Suprapubic skin (tissue), 4 donors: ENCODE measurements around the gene KYNU. TPM values are rescaled to one million over a fixed set of nuclear protein-coding genes. Genes with fewer than 3 reads are reported as not detected.

Source experiments
- DNase-seq, 2 donors: peaks; one replicate each; pipeline ENCODE4 v3.0.0-alpha.2; 2019; ENCODE audit warnings: low spot score in 2 of 2
- H3K27ac ChIP-seq: fragments of 200-600 bp; sonication (generic); one replicate; pipeline ENCODE4 v1.5.1; 2019
- H3K27me3 ChIP-seq: fragments of 200-600 bp; sonication (generic); one replicate; pipeline ENCODE4 v1.5.1; 2019
- H3K36me3 ChIP-seq: fragments of 200-600 bp; sonication (generic); one replicate; pipeline ENCODE4 v1.5.1; 2019
- H3K4me1 ChIP-seq: fragments of 200-600 bp; sonication (generic); one replicate; pipeline ENCODE4 v1.5.1; 2019
- H3K4me3 ChIP-seq: fragments of 200-600 bp; sonication (generic); one replicate; pipeline ENCODE4 v1.5.1; 2019; ENCODE audit warnings: mild to moderate bottlenecking
- H3K9me3 ChIP-seq: fragments of 200-600 bp; sonication (generic); one replicate; pipeline ENCODE4 v1.5.1; 2019
- EP300 ChIP-seq: sonication (generic); formaldehyde crosslinking; IDR thresholded peaks from one replicate; pipeline ENCODE4 v1.6.1; 2017; ENCODE audit warnings: antibody characterized with exemption
- POLR2A ChIP-seq, 2 donors: fragments of 450-650 bp; IDR thresholded peaks; one replicate each; pipeline ENCODE4 v1.6.1; 2017; ENCODE audit warnings: antibody characterized with exemption in 2 of 2, mild to moderate bottlenecking in 2 of 2, moderate library complexity in 2 of 2
- POLR2AphosphoS5 ChIP-seq, 3 donors: sonication (generic); formaldehyde crosslinking; IDR thresholded peaks; one replicate each; pipeline ENCODE4 v1.6.1; 2017; ENCODE audit warnings: antibody characterized with exemption in 3 of 3
- WGBS: methylation state at CpG from one replicate; pipeline ENCODE4 v1.1.5; 2018; 5-methylcytosine and 5-hydroxymethylcytosine counted together
- total RNA-seq, 4 donors: library from RNA; depleted of rRNA; stranded (reverse); fragments of >200 nt; gene quantifications; one replicate each; pipeline ENCODE4 v1.1.0, GENCODE V29; 2016
- TF ChIP-seq, protein P1 (sequence below), 2 donors: fragments of 200-600 bp in 1 of 2; fragments of 450-650 bp in 1 of 2; sonication (generic) in 1 of 2; IDR thresholded peaks; one replicate each; pipeline ENCODE4 v1.5.1; 2016 to 2019; ENCODE audit warnings: antibody characterized with exemption in 2 of 2, mild to moderate bottlenecking in 1 of 2, moderate library complexity in 1 of 2

KYNU gene
- total RNA-seq, result 1 to 10 TPM in 3 of 4 donors, under 1 TPM in 1; 0.29 to 3.9 (median 2.0) TPM

DNA sequence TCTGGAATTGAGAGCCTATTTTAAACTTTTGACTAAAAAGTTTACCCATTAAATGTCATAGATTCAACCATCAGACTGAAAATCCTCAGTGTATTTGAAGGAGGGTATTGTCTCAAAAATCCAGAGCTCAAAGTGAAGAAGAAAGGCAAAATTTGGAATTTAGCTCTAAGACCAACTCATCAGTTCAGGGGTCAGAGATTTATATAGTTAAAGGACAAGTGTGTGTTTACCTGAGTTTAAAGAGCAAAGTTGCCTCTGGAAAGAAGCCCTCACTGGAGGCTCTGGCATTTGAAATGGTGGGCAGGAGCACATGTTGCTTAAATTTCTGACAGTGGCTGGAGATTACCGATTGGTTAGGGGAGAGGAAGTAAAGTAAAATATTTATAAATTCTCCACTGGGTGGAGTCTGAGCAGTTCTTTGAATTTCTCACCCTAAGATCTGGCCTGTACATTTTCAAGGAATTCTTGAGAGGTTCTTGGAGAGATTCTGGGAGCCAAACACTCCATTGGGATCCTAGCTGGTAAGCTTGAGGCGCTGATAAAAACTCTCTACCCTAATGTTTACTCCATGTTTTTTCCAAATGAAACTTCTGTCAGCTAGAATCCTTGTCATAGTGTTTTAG lies at the start of gene KYNU:
Gene KYNU (plus strand): TSS at position 449 of the 623 bp plus-strand sequence. CDS start 7,704 bp downstream, outside the sequence.
- peak within 1 kb of the TSS; percentile 28 for H3K27ac ChIP-seq
- TF ChIP-seq EP300, result no peak
- TF ChIP-seq POLR2A (IDR thresholded peaks at IDR 0.05), result no peak
- TF ChIP-seq POLR2AphosphoS5 (IDR thresholded peaks at IDR 0.05), result no peak
- TF ChIP-seq, protein P1, sequence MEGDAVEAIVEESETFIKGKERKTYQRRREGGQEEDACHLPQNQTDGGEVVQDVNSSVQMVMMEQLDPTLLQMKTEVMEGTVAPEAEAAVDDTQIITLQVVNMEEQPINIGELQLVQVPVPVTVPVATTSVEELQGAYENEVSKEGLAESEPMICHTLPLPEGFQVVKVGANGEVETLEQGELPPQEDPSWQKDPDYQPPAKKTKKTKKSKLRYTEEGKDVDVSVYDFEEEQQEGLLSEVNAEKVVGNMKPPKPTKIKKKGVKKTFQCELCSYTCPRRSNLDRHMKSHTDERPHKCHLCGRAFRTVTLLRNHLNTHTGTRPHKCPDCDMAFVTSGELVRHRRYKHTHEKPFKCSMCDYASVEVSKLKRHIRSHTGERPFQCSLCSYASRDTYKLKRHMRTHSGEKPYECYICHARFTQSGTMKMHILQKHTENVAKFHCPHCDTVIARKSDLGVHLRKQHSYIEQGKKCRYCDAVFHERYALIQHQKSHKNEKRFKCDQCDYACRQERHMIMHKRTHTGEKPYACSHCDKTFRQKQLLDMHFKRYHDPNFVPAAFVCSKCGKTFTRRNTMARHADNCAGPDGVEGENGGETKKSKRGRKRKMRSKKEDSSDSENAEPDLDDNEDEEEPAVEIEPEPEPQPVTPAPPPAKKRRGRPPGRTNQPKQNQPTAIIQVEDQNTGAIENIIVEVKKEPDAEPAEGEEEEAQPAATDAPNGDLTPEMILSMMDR (IDR thresholded peaks at IDR 0.05), result no peak
- no peak for DNase-seq
- H3K36me3 ChIP-seq, result no peaks in the 10 kb centered on the region
- WGBS, result 74% methylated on average over 2 of the region's 2 CpGs
- peaks cover 25% of the 10 kb centered on the region for H3K4me1 ChIP-seq
- H3K4me3 ChIP-seq, result peak within 1 kb of the TSS; percentile 19
- no peaks in the 10 kb centered on the region for H3K9me3 ChIP-seq
- no peaks in the 10 kb centered on the region for H3K27me3 ChIP-seq

DNA sequence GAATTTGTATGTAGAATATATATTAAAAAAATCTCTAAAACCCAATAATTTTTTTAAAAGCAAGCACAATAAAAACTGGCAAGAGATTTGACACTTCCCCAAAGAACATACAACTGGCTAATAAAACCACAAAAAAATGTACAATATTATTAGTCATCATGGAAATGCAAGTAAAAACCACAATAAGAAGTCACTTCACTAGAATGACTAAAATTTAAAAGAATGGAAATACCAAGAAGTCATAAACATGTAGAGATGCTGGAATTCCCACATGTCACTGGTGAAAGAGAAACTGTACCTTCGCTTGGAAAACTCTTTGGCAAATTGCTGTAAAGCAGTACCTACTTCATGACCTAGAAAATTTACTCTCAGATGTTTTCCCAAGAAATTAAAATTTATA lies 43.4 kb upstream of the KYNU start:
- H3K27me3 ChIP-seq, result no peaks in the 10 kb centered on the region
- H3K4me3 ChIP-seq, result no peak overlapping the region
- WGBS, result 68% methylated on average over 1 of the region's 1 CpG
- no peak overlapping the region for H3K27ac ChIP-seq
- TF ChIP-seq POLR2A (IDR thresholded peaks at IDR 0.05), result no peak
- no peak for TF ChIP-seq EP300
- TF ChIP-seq, protein P1 (IDR thresholded peaks at IDR 0.05), result no peak
- TF ChIP-seq POLR2AphosphoS5 (IDR thresholded peaks at IDR 0.05), result no peak
- DNase-seq, result no peak
- no peaks in the 10 kb centered on the region for H3K4me1 ChIP-seq
- H3K36me3 ChIP-seq, result no peaks in the 10 kb centered on the region
- H3K9me3 ChIP-seq, result no peaks in the 10 kb centered on the region

DNA sequence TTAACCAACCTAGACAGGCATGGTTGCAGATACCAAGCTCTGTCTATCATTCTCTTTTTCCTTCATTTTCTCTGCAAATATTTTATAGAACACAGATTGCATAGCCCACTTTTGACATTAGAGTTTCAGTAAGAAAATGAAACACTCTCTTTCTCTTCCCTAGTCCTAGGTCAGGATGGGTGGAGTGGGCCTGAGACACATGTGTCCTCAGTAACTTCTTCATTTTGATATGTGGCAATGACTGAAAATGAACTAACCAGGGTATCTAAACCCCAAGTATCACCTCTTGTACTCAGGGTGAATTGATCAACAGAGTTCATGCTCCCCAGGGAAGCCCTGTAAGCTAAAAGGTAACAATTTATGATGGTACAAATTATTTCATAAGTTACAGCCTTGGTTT lies 37.0 kb upstream of the KYNU start:
- H3K27me3 ChIP-seq, result no peaks in the 10 kb centered on the region
- H3K4me3 ChIP-seq, result no peak overlapping the region
- TF ChIP-seq POLR2A (IDR thresholded peaks at IDR 0.05) (no peak), EP300 (no peak), POLR2AphosphoS5 (IDR thresholded peaks at IDR 0.05) (no peak)
- TF ChIP-seq, protein P1 (IDR thresholded peaks at IDR 0.05), result no peak
- DNase-seq, result no peak
- H3K36me3 ChIP-seq, result no peaks in the 10 kb centered on the region
- H3K4me1 ChIP-seq, result no peaks in the 10 kb centered on the region
- no peaks in the 10 kb centered on the region for H3K9me3 ChIP-seq
- H3K27ac ChIP-seq, result no peak overlapping the region

DNA sequence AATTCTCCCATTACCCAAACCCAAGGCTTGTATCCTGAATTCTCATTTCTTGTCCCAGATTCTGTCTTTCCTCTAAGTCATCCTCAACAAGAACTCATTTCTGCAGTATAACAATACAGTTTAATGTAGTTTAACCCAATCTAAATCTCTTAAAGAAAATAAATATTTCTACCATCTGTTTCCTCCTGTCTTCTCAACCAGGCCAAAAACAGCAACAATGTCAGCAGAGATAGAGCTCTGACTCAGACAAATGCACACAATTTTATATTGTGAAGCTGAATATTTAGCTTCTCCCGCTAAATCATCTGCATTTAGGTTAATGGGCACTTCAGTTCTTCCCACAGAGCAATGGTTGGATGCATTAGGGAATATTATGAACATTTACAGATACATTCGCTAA lies 35.7 kb upstream of the KYNU start:
- Histone ChIP-seq H3K4me3 (no peak overlapping the region), H3K9me3 (no peaks in the 10 kb centered on the region), H3K27ac (no peak overlapping the region), H3K27me3 (no peaks in the 10 kb centered on the region), H3K4me1 (no peaks in the 10 kb centered on the region), H3K36me3 (no peaks in the 10 kb centered on the region)
- DNase-seq, result no peak
- 96% methylated on average over 2 of the region's 2 CpGs for WGBS
- no peak for TF ChIP-seq EP300
- TF ChIP-seq POLR2A (IDR thresholded peaks at IDR 0.05), result no peak
- no peak for TF ChIP-seq POLR2AphosphoS5 (IDR thresholded peaks at IDR 0.05)
- TF ChIP-seq, protein P1 (IDR thresholded peaks at IDR 0.05), result no peak

DNA sequence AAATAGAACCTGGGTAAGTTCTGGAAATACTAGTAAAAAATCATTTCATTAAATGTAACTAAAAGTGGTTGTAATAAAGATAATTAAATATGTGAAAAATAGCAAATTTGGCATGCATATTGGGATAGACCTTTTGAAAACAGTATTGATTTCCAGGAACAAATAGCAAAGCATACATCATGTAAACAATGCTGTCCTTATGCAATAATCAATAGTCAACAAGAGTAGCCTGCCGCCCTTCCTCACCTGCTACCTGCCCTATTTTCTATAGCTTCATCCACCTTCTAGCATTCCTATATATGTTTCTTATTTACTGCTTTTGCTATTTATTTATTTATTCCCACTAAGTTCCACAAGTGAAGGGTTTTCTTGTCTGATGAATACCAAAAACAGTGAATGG lies 35.1 kb upstream of the KYNU start:
- TF ChIP-seq, protein P1 (IDR thresholded peaks at IDR 0.05), result no peak
- TF ChIP-seq EP300 (no peak), POLR2AphosphoS5 (IDR thresholded peaks at IDR 0.05) (no peak)
- Histone ChIP-seq H3K27me3 (no peaks in the 10 kb centered on the region), H3K36me3 (no peaks in the 10 kb centered on the region), H3K4me1 (no peaks in the 10 kb centered on the region), H3K9me3 (no peaks in the 10 kb centered on the region), H3K27ac (no peak overlapping the region), H3K4me3 (no peak overlapping the region)
- WGBS, result 98% methylated on average over 1 of the region's 1 CpG
- no peak for DNase-seq
